ENCODE measurements around the gene CARF. TPM values are rescaled to one million over a fixed set of nuclear protein-coding genes. Genes with fewer than 3 reads are reported as not detected.
"Not testable (repeated sequence)": the region's sequence is repeated elsewhere in the genome, so short reads cannot be mapped to it uniquely, and the experiment has no call there.

CARF gene
- total and polyA plus RNA-seq, 2 experiments from 2014 or later, result 5.1 to 13.7 TPM

DNA sequence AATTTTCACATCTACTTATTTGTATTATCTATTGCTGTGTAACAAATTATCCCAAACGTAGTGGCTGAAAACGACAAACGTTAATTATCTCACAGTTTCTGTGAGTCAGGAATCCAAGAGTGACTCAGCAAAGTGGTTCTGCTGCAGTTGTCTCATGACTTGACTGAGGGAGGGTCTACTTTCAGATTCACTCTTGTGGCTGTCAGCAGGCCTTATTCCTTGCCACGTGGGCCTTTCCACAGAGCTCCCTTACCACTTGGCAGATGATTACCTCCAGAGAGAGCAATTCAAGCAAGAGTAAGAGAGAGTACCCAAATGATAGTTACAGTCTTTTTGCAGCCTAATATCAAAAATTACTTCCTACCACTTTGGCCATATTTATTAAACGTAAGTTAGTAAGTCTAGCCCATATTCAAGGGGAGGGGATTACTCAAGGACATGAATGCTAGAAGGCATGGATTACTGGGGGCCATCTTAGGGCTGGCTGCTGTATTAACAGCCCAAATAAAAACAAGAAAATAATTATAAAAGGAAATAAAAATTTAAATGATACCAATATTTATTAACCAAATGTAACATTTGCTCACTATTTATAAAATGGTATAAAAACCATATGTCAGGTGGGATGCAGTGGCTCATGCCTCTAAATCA lies 53.9 kb downstream of the CARF start:
- H3K79me2 ChIP-seq, result no peaks in the 10 kb centered on the region
- 41% methylated on average over 5 of the region's 5 CpGs for WGBS (ENCODE audit: low lambda C conversion rate, missing lambda C conversion rate)
- H3K36me3 ChIP-seq (replicated peaks; ENCODE audit: insufficient read depth, low read depth), result no peaks in the 10 kb centered on the region
- H3K9me3 ChIP-seq (ENCODE audit: low read depth), result no peaks in the 10 kb centered on the region
- no peaks in the 10 kb centered on the region for H3K9me2 ChIP-seq (replicated peaks; ENCODE audit: insufficient read depth)
- peak; percentile 40 for DNase-seq (ENCODE audit: low spot score)
- TF ChIP-seq EZH2 (IDR thresholded peaks at IDR 0.05; ENCODE audit: borderline replicate concordance), result no peak
- no peak for TF ChIP-seq EZH2phosphoT487 (IDR thresholded peaks at IDR 0.05; ENCODE audit: low read depth, severe bottlenecking, unreplicated experiment)
- TF ChIP-seq, protein P1, sequence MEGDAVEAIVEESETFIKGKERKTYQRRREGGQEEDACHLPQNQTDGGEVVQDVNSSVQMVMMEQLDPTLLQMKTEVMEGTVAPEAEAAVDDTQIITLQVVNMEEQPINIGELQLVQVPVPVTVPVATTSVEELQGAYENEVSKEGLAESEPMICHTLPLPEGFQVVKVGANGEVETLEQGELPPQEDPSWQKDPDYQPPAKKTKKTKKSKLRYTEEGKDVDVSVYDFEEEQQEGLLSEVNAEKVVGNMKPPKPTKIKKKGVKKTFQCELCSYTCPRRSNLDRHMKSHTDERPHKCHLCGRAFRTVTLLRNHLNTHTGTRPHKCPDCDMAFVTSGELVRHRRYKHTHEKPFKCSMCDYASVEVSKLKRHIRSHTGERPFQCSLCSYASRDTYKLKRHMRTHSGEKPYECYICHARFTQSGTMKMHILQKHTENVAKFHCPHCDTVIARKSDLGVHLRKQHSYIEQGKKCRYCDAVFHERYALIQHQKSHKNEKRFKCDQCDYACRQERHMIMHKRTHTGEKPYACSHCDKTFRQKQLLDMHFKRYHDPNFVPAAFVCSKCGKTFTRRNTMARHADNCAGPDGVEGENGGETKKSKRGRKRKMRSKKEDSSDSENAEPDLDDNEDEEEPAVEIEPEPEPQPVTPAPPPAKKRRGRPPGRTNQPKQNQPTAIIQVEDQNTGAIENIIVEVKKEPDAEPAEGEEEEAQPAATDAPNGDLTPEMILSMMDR (IDR thresholded peaks at IDR 0.05; ENCODE audit: poor library complexity), result no peak
- H3K27me3 ChIP-seq, result no peaks in the 10 kb centered on the region
- H3K27ac ChIP-seq, result no peak overlapping the region
- H4K20me1 ChIP-seq (ENCODE audit: insufficient read depth, poor library complexity, severe bottlenecking), result no peaks in the 10 kb centered on the region
- H3K4me2 ChIP-seq, result peak overlapping the region; percentile 21
- H3K4me1 ChIP-seq (ENCODE audit: insufficient read depth), result no peaks in the 10 kb centered on the region
- no peak overlapping the region for H2AFZ ChIP-seq
- H3K4me3 ChIP-seq, result no peak overlapping the region

DNA sequence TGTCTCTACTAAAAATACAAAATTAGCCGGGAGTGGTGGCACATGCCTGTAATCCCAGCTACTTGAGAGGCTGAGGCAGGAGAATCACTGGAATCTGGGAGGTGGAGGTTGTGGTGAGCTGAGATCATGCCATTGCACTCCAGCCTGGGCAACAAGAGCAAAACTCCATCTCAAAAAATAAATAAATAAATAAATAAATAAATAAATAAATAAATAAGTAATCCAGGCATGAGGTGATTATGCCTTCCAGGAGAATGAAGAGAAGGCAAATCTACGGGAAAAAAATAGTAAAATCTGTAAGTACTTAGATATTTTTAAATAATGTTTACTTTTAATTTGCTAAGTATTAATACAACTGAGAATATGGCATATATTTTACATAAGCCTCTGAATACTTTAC lies 57.3 kb downstream of the CARF start:
- 50% methylated on average over 2 of the region's 2 CpGs for WGBS (ENCODE audit: low lambda C conversion rate, missing lambda C conversion rate)
- not testable (repeated sequence) for H2AFZ ChIP-seq; H4K20me1 ChIP-seq (ENCODE audit: insufficient read depth, poor library complexity, severe bottlenecking); H3K4me2 ChIP-seq; H3K4me3 ChIP-seq; H3K9me2 ChIP-seq (replicated peaks; ENCODE audit: insufficient read depth); H3K4me1 ChIP-seq (ENCODE audit: insufficient read depth); H3K9me3 ChIP-seq (ENCODE audit: low read depth); H3K27ac ChIP-seq; H3K36me3 ChIP-seq (replicated peaks; ENCODE audit: insufficient read depth, low read depth); DNase-seq (ENCODE audit: low spot score); H3K27me3 ChIP-seq; H3K79me2 ChIP-seq

DNA sequence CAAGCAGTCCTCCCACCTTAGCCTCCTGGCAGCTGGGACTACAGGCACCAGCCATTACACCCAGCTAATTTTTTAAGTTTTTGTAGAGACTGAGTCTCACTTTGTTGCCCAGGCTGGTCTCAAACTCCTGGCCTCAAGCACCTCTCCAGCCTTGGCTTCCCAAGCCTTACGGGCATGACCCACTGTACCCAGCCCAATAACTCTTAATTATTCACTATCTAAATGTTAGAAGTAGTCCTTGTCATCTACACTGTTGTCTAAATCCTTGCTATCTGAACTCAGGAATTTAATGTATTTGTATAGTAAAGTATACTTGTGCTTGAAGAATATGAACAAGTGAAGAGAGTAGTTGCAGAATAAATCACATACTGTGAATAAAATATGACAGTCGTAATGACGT lies 64.7 kb downstream of the CARF start:
- Histone ChIP-seq H3K27ac (no peak overlapping the region), H4K20me1 (ENCODE audit: insufficient read depth, poor library complexity, severe bottlenecking) (no peaks in the 10 kb centered on the region), H3K9me2 (replicated peaks; ENCODE audit: insufficient read depth) (no peaks in the 10 kb centered on the region), H3K9me3 (ENCODE audit: low read depth) (no peaks in the 10 kb centered on the region), H3K4me2 (no peak overlapping the region), H2AFZ (no peak overlapping the region), H3K4me3 (no peak overlapping the region), H3K79me2 (no peaks in the 10 kb centered on the region), H3K4me1 (ENCODE audit: insufficient read depth) (no peaks in the 10 kb centered on the region), H3K27me3 (no peaks in the 10 kb centered on the region), H3K36me3 (replicated peaks; ENCODE audit: insufficient read depth, low read depth) (no peaks in the 10 kb centered on the region)
- no peak for TF ChIP-seq EZH2 (IDR thresholded peaks at IDR 0.05; ENCODE audit: borderline replicate concordance)
- TF ChIP-seq EZH2phosphoT487 (IDR thresholded peaks at IDR 0.05; ENCODE audit: low read depth, severe bottlenecking, unreplicated experiment), result no peak
- TF ChIP-seq, protein P1 (IDR thresholded peaks at IDR 0.05; ENCODE audit: poor library complexity), result no peak
- WGBS (ENCODE audit: low lambda C conversion rate, missing lambda C conversion rate), result 100% methylated on average over 3 of the region's 3 CpGs
- no peak for DNase-seq (ENCODE audit: low spot score)

DNA sequence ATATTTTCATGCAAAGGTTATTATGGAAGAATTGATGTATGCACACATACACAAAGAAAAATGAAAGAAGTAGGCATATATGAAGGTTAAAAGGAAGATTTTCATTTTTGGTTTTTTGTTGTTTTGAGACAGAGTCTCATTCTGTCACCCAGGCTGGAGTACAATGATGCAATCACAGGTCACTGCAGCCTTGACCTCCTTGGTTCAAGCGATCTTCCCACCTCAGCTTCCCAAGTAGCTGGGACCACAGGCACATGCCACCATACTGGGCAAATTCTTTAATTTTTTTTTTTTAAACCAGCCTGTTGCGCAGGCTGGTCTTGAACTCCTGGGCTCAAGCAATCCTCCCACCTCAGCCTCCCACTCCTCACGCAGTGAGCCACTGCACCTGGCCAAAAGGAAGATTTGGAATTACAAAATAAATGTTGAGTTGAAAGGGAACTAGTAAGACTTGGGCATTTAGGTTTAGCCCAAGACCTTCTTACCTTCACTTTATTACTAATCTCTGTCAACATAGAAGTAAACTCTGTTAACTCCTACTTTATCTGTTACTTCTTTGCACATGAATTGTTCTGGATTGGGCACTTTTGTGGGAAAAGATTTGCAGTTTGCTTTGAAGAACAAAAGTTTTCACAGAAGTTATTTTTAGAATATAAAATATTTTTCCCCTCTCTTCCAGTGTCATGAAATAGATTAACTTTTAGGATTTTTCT lies 70.9 kb downstream of the CARF start:
- no peaks in the 10 kb centered on the region for H3K4me1 ChIP-seq (ENCODE audit: insufficient read depth)
- H3K79me2 ChIP-seq, result no peaks in the 10 kb centered on the region
- H2AFZ ChIP-seq, result no peak overlapping the region
- no peaks in the 10 kb centered on the region for H3K9me3 ChIP-seq (ENCODE audit: low read depth)
- H3K4me2 ChIP-seq, result no peak overlapping the region
- WGBS (ENCODE audit: low lambda C conversion rate, missing lambda C conversion rate), result 94% methylated on average over 3 of the region's 3 CpGs
- TF ChIP-seq EZH2 (IDR thresholded peaks at IDR 0.05; ENCODE audit: borderline replicate concordance), result no peak
- no peak for TF ChIP-seq EZH2phosphoT487 (IDR thresholded peaks at IDR 0.05; ENCODE audit: low read depth, severe bottlenecking, unreplicated experiment)
- TF ChIP-seq, protein P1 (IDR thresholded peaks at IDR 0.05; ENCODE audit: poor library complexity), result no peak
- H3K4me3 ChIP-seq, result no peak overlapping the region
- H3K9me2 ChIP-seq (replicated peaks; ENCODE audit: insufficient read depth), result no peaks in the 10 kb centered on the region
- no peak for DNase-seq (ENCODE audit: low spot score)
- H4K20me1 ChIP-seq (ENCODE audit: insufficient read depth, poor library complexity, severe bottlenecking), result no peaks in the 10 kb centered on the region
- no peak overlapping the region for H3K27ac ChIP-seq
- H3K27me3 ChIP-seq, result no peaks in the 10 kb centered on the region
- no peaks in the 10 kb centered on the region for H3K36me3 ChIP-seq (replicated peaks; ENCODE audit: insufficient read depth, low read depth)
